IPS-18a (cell line): ENCODE data around the gene BCAS3.

Experiments used
- H3K27ac ChIP-seq: one replicate; pipeline ENCODE4 v1.5.1; 2013; ENCODE audit warnings: low read length
- H3K27me3 ChIP-seq: one replicate; pipeline ENCODE4 v1.6.1; 2013; ENCODE audit warnings: mild to moderate bottlenecking, low read length; ENCODE audit not compliant: control insufficient read depth, insufficient read depth
- H3K36me3 ChIP-seq: one replicate; pipeline ENCODE4 v1.6.1; 2013; ENCODE audit warnings: low read depth, low read length; ENCODE audit not compliant: control insufficient read depth
- H3K4me1 ChIP-seq: one replicate; pipeline ENCODE4 v1.6.1; 2013; ENCODE audit warnings: low read depth, low read length; ENCODE audit not compliant: control insufficient read depth
- H3K4me3 ChIP-seq: one replicate; pipeline ENCODE4 v1.5.1; 2013; ENCODE audit warnings: low read length
- H3K9ac ChIP-seq: one replicate; pipeline ENCODE4 v1.6.1; 2013; ENCODE audit warnings: mild to moderate bottlenecking, low read length, moderate library complexity
- H3K9me3 ChIP-seq: one replicate; pipeline ENCODE4 v1.6.1; 2013; ENCODE audit warnings: low read depth, low read length; ENCODE audit not compliant: control insufficient read depth

Gene BCAS3

GRCh38 chr17:61225178-61225882, 547.7 kb downstream of the BCAS3 start:
- Histone ChIP-seq H3K36me3 (no peaks in the 10 kb centered on the region), H3K4me3 (no peak overlapping the region), H3K27ac (no peak overlapping the region), H3K27me3 (no peaks in the 10 kb centered on the region), H3K9ac (no peak overlapping the region), H3K9me3 (no peaks in the 10 kb centered on the region), H3K4me1 (peaks cover 6% of the 10 kb centered on the region)

GRCh38 chr17:61227866-61228265, 550.2 kb downstream of the BCAS3 start:
- H3K4me1 ChIP-seq, result peaks cover 6% of the 10 kb centered on the region
- H3K36me3 ChIP-seq, result no peaks in the 10 kb centered on the region
- no peak overlapping the region for H3K4me3 ChIP-seq
- H3K27me3 ChIP-seq, result no peaks in the 10 kb centered on the region
- H3K27ac ChIP-seq, result no peak overlapping the region
- no peak overlapping the region for H3K9ac ChIP-seq
- no peaks in the 10 kb centered on the region for H3K9me3 ChIP-seq

- Histone ChIP-seq H3K27ac (no peak overlapping the region), H3K27me3 (no peaks in the 10 kb centered on the region), H3K9me3 (no peaks in the 10 kb centered on the region), H3K4me3 (no peak overlapping the region), H3K9ac (no peak overlapping the region), H3K36me3 (no peaks in the 10 kb centered on the region), H3K4me1 (peaks cover 15% of the 10 kb centered on the region)
These were observed 552.8 kb downstream of the BCAS3 start for GRCh38 chr17:61230461-61230860.

GRCh38 chr17:61230972-61231820, 553.5 kb downstream of the BCAS3 start:
- Histone ChIP-seq H3K9me3 (no peaks in the 10 kb centered on the region), H3K27ac (no peak overlapping the region), H3K27me3 (no peaks in the 10 kb centered on the region), H3K4me1 (peaks cover 20% of the 10 kb centered on the region), H3K4me3 (no peak overlapping the region), H3K36me3 (no peaks in the 10 kb centered on the region), H3K9ac (no peak overlapping the region)

GRCh38 chr17:61232871-61233270, 555.2 kb downstream of the BCAS3 start:
- Histone ChIP-seq H3K9me3 (no peaks in the 10 kb centered on the region), H3K27ac (no peak overlapping the region), H3K27me3 (no peaks in the 10 kb centered on the region), H3K4me1 (peaks cover 17% of the 10 kb centered on the region), H3K9ac (no peak overlapping the region), H3K36me3 (no peaks in the 10 kb centered on the region), H3K4me3 (no peak overlapping the region)

- no peak overlapping the region for H3K27ac ChIP-seq
- H3K4me1 ChIP-seq, result peaks cover 13% of the 10 kb centered on the region
- no peak overlapping the region for H3K4me3 ChIP-seq
- no peaks in the 10 kb centered on the region for H3K9me3 ChIP-seq
- H3K27me3 ChIP-seq, result no peaks in the 10 kb centered on the region
- H3K36me3 ChIP-seq, result no peaks in the 10 kb centered on the region
- no peak overlapping the region for H3K9ac ChIP-seq
These were observed 556.5 kb downstream of the BCAS3 start for GRCh38 chr17:61233991-61234750.

GRCh38 chr17:61235001-61235826, 557.6 kb downstream of the BCAS3 start:
- H3K36me3 ChIP-seq, result no peaks in the 10 kb centered on the region
- H3K27me3 ChIP-seq, result no peaks in the 10 kb centered on the region
- peaks cover 13% of the 10 kb centered on the region for H3K4me1 ChIP-seq
- no peak overlapping the region for H3K27ac ChIP-seq
- H3K4me3 ChIP-seq, result no peak overlapping the region
- H3K9me3 ChIP-seq, result no peaks in the 10 kb centered on the region
- no peak overlapping the region for H3K9ac ChIP-seq

GRCh38 chr17:61235827-61236197, 558.2 kb downstream of the BCAS3 start:
- Histone ChIP-seq H3K27me3 (no peaks in the 10 kb centered on the region), H3K27ac (no peak overlapping the region), H3K9me3 (no peaks in the 10 kb centered on the region), H3K36me3 (no peaks in the 10 kb centered on the region), H3K4me1 (peaks cover 13% of the 10 kb centered on the region), H3K4me3 (no peak overlapping the region), H3K9ac (no peak overlapping the region)

- H3K9me3 ChIP-seq, result no peaks in the 10 kb centered on the region
- H3K4me3 ChIP-seq, result no peak overlapping the region
- no peaks in the 10 kb centered on the region for H3K36me3 ChIP-seq
- no peaks in the 10 kb centered on the region for H3K27me3 ChIP-seq
- no peak overlapping the region for H3K9ac ChIP-seq
- H3K4me1 ChIP-seq, result peaks cover 13% of the 10 kb centered on the region
- H3K27ac ChIP-seq, result no peak overlapping the region
These were observed 559.6 kb downstream of the BCAS3 start for GRCh38 chr17:61237275-61237674.

GRCh38 chr17:61238455-61238933, 560.8 kb downstream of the BCAS3 start:
- no peak overlapping the region for H3K9ac ChIP-seq
- no peaks in the 10 kb centered on the region for H3K36me3 ChIP-seq
- H3K27ac ChIP-seq, result no peak overlapping the region
- H3K4me1 ChIP-seq, result peaks cover 13% of the 10 kb centered on the region
- no peaks in the 10 kb centered on the region for H3K27me3 ChIP-seq
- no peaks in the 10 kb centered on the region for H3K9me3 ChIP-seq
- H3K4me3 ChIP-seq, result no peak overlapping the region

- Histone ChIP-seq H3K4me1 (peaks cover 7% of the 10 kb centered on the region), H3K36me3 (no peaks in the 10 kb centered on the region), H3K27ac (no peak overlapping the region), H3K4me3 (no peak overlapping the region), H3K27me3 (no peaks in the 10 kb centered on the region), H3K9ac (no peak overlapping the region), H3K9me3 (no peaks in the 10 kb centered on the region)
These were observed 561.7 kb downstream of the BCAS3 start for GRCh38 chr17:61239327-61239726.
